ENCODE data around the gene TFF1.

GRCh38 chr21:42405064-42406013, 39.0 kb upstream of the TFF1 start:
- TF ChIP-seq, protein P1, sequence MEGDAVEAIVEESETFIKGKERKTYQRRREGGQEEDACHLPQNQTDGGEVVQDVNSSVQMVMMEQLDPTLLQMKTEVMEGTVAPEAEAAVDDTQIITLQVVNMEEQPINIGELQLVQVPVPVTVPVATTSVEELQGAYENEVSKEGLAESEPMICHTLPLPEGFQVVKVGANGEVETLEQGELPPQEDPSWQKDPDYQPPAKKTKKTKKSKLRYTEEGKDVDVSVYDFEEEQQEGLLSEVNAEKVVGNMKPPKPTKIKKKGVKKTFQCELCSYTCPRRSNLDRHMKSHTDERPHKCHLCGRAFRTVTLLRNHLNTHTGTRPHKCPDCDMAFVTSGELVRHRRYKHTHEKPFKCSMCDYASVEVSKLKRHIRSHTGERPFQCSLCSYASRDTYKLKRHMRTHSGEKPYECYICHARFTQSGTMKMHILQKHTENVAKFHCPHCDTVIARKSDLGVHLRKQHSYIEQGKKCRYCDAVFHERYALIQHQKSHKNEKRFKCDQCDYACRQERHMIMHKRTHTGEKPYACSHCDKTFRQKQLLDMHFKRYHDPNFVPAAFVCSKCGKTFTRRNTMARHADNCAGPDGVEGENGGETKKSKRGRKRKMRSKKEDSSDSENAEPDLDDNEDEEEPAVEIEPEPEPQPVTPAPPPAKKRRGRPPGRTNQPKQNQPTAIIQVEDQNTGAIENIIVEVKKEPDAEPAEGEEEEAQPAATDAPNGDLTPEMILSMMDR (conservative IDR thresholded peaks at IDR 0.05 in 1 of 2, IDR thresholded peaks at IDR 0.05 in 1 of 2; ENCODE audit: extremely low read depth in 1 of 2, insufficient read depth in 1 of 2, low read depth in 1 of 2, low read length in 2 of 2), result no peak
- TF ChIP-seq EZH2 (IDR thresholded peaks at IDR 0.05; ENCODE audit: borderline replicate concordance, low read length), result no peak

All from mammary epithelial cell (primary cell).